Panc1 (cell line): Measurements from ENCODE around the gene GPHN. TPM values are rescaled to one million over a fixed set of nuclear protein-coding genes. Genes with fewer than 3 reads are reported as not detected.

Experiments
- ATAC-seq: fragments of 200-7000 bp; cut with Tn5 transposase; 2 replicates; pipeline ENCODE4 v1.9.1; 2020; ENCODE audit warnings: mild to moderate bottlenecking, moderate library complexity
- BruUV-seq: library from RNA; stranded (reverse); fragments of 400-500 nt; replicated peaks from 2 replicates; lab custom pipeline; 2021; lab: Mats Ljungman, UMichigan
- CTCF ChIA-PET: fragments of 300-600 bp; sonication (Branson Sonifier 250); formaldehyde crosslinking; loops from one replicate; lab custom pipeline; 2022; ENCODE audit warnings: antibody characterized with exemption; lab: Charles Lee
- POLR2A ChIA-PET: fragments of 300-600 bp; sonication (Branson Sonifier 250); formaldehyde crosslinking; loops from one replicate; lab custom pipeline; 2022; ENCODE audit warnings: antibody characterized with exemption; lab: Charles Lee
- DNase-seq: peaks from one replicate; pipeline ENCODE4 v3.0.0-alpha.2; 2010; ENCODE audit warnings: low read depth, low spot score
- H3K27ac ChIP-seq: 2 replicates; pipeline ENCODE4 v1.5.1; 2011; ENCODE audit warnings: mild to moderate bottlenecking, low read length, inconsistent platforms
- H3K27me3 ChIP-seq: fragments of 200-500 bp; sonication (Bioruptor generic); 2 replicates; pipeline ENCODE4 v1.6.0; 2014; ENCODE audit warnings: low read length, inconsistent platforms; ENCODE audit not compliant: control insufficient read depth, insufficient read depth
- H3K36me3 ChIP-seq: fragments of 200-500 bp; sonication (Bioruptor generic); 2 replicates; pipeline ENCODE4 v1.5.1; 2014; ENCODE audit warnings: inconsistent platforms, mild to moderate bottlenecking, low read length, moderate library complexity; ENCODE audit not compliant: control insufficient read depth, insufficient read depth
- H3K4me1 ChIP-seq: 2 replicates; pipeline ENCODE4 v1.5.1; 2011; ENCODE audit warnings: inconsistent platforms, mild to moderate bottlenecking, low read length, moderate library complexity; ENCODE audit not compliant: control insufficient read depth, insufficient read depth
- H3K4me3 ChIP-seq, 2 experiments: 2 replicates each; pipeline ENCODE4 v1.5.1; 2011 to 2012; ENCODE audit warnings: low read depth in 2 of 2, low read length in 2 of 2, mild to moderate bottlenecking in 2 of 2, inconsistent platforms in 1 of 2, moderate library complexity in 1 of 2
- H3K9me3 ChIP-seq: fragments of 200-500 bp; sonication (Bioruptor generic); 2 replicates; pipeline ENCODE4 v1.5.1; 2014; ENCODE audit warnings: low read depth, mild to moderate bottlenecking, inconsistent platforms, low read length, moderate library complexity; ENCODE audit not compliant: control insufficient read depth, insufficient read depth
- POLR2AphosphoS5 ChIP-seq: IDR thresholded peaks from 2 replicates; pipeline ENCODE4 v1.6.1; 2012; ENCODE audit warnings: mild to moderate bottlenecking, low read depth, low read length, moderate library complexity
- REST ChIP-seq, 2 experiments: IDR thresholded peaks; 2 replicates each; pipeline ENCODE4 v1.6.1; 2011 to 2012; ENCODE audit warnings: low read depth in 2 of 2, control low read depth in 1 of 2, low read length in 1 of 2, mild to moderate bottlenecking in 1 of 2, moderate library complexity in 1 of 2; ENCODE audit not compliant: insufficient read depth in 1 of 2
- SIN3A ChIP-seq: IDR thresholded peaks from 2 replicates; pipeline ENCODE4 v1.6.1; 2012; ENCODE audit warnings: low read depth, mild to moderate bottlenecking, low read length, moderate library complexity, borderline replicate concordance; ENCODE audit not compliant: insufficient read depth
- TCF7L2 ChIP-seq: IDR thresholded peaks from 2 replicates; pipeline ENCODE4 v1.6.1; 2011; ENCODE audit warnings: mild to moderate bottlenecking, low read depth, low read length, inconsistent platforms
- in situ Hi-C: cut with HindIII; loops from 2 replicates; pipeline ENCODE4 v1.10.0; 2016; ENCODE audit warnings: low sequenced_read_pairs, low pct_unique_long_range_greater_than_20kb
- intact Hi-C: fragments of 100-400 bp; cut with micrococcal nuclease; formaldehyde crosslinking; loops from one replicate; pipeline ENCODE4 v1.10.0; 2022; ENCODE audit not compliant: unreplicated experiment
- total RNA-seq: library from RNA; stranded (reverse); gene quantifications from one replicate; pipeline ENCODE4 v1.2.1, GENCODE V29; 2021; ENCODE audit not compliant: unreplicated experiment
- TF ChIP-seq, protein P1 (sequence below): fragments of 450-650 bp; IDR thresholded peaks from 2 replicates; pipeline ENCODE4 v1.5.1; 2017; ENCODE audit warnings: mild to moderate bottlenecking

GPHN gene
- total RNA-seq, 1 experiment from 2014 or later, result 26.6 TPM

DNA sequence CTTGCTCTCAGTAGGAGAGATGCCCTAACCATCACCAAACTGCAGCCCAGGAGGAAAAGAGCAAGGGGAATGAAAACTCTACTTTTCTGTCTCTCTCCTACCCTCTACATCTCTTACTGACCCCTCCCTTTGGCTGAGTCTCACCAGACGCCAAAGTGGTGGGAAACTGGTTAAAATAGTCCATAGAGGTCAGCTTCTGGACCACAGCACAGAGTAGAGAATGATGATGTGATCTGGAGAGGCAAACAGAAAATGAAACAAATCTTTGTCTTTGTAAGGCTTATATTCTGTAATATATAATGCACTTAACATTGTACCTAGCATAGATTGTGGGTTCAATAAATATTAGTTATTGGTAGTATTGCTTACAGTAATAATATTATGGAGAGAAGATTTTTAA is 600.3 kb downstream of the GPHN start:
- no peaks in the 10 kb centered on the region for H3K4me1 ChIP-seq
- CTCF ChIA-PET, result no interaction called here
- peaks cover 8% of the 10 kb centered on the region; the same call in 1 of the 2 replicates for H3K9me3 ChIP-seq
- no peak for TF ChIP-seq SIN3A
- no peak for TF ChIP-seq TCF7L2
- TF ChIP-seq REST (IDR thresholded peaks at IDR 0.05; ENCODE audit: insufficient read depth in 1 of 2, low read depth in 2 of 2, low read length in 1 of 2), result no peak
- TF ChIP-seq, protein P1, sequence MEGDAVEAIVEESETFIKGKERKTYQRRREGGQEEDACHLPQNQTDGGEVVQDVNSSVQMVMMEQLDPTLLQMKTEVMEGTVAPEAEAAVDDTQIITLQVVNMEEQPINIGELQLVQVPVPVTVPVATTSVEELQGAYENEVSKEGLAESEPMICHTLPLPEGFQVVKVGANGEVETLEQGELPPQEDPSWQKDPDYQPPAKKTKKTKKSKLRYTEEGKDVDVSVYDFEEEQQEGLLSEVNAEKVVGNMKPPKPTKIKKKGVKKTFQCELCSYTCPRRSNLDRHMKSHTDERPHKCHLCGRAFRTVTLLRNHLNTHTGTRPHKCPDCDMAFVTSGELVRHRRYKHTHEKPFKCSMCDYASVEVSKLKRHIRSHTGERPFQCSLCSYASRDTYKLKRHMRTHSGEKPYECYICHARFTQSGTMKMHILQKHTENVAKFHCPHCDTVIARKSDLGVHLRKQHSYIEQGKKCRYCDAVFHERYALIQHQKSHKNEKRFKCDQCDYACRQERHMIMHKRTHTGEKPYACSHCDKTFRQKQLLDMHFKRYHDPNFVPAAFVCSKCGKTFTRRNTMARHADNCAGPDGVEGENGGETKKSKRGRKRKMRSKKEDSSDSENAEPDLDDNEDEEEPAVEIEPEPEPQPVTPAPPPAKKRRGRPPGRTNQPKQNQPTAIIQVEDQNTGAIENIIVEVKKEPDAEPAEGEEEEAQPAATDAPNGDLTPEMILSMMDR, result no peak
- TF ChIP-seq POLR2AphosphoS5, result no peak
- no peak for DNase-seq
- H3K4me3 ChIP-seq, result no peak overlapping the region
- intact Hi-C loops (no loop called here), in situ Hi-C loops (no loop called here)
- no peaks in the 10 kb centered on the region for H3K36me3 ChIP-seq
- POLR2A ChIA-PET, result no interaction called here
- no peak for ATAC-seq
- H3K27ac ChIP-seq, result no peak overlapping the region
- no peaks in the 10 kb centered on the region for H3K27me3 ChIP-seq
- no TSS peak for BruUV-seq

GRCh38 chr14:67111022-67111421 is 603.1 kb downstream of the GPHN start:
- Histone ChIP-seq H3K36me3 (no peaks in the 10 kb centered on the region), H3K27me3 (no peaks in the 10 kb centered on the region), H3K27ac (no peak overlapping the region), H3K4me1 (no peaks in the 10 kb centered on the region), H3K4me3 (no peak overlapping the region), H3K9me3 (peaks cover 2% of the 10 kb centered on the region; the same call in 1 of the 2 replicates)
- in situ Hi-C loops (no loop called here), intact Hi-C loops (loop anchor here (10.0 kb wide), 2 partner anchors 486 to 616 kb away; no protein-coding TSS in a partner anchor)
- ChIA-PET POLR2A (no interaction called here), CTCF (no interaction called here)
- no peak for DNase-seq
- TF ChIP-seq SIN3A (no peak), POLR2AphosphoS5 (no peak), TCF7L2 (no peak), REST (IDR thresholded peaks at IDR 0.05; ENCODE audit: insufficient read depth in 1 of 2, low read depth in 2 of 2, low read length in 1 of 2) (no peak)
- TF ChIP-seq, protein P1, result no peak
- no TSS peak for BruUV-seq
- ATAC-seq, result no peak
